ENCODE measurements around the gene LGALS4. TPM values are rescaled to one million over a fixed set of nuclear protein-coding genes. Genes with fewer than 3 reads are reported as not detected.

Gene LGALS4
- total and polyA plus RNA-seq, 9 of the 15 experiments (the other 6 are each of a cell fraction or from before 2014, with no cell fraction given): 0.08 to 1.1 (median 0.30) TPM; not detected in 3

GRCh38 chr19:38848299-38849146 is 35.8 kb upstream of the LGALS4 start (continued):
- TF ChIP-seq PBX2 (CRISPR knock-in tag; IDR thresholded peaks at IDR 0.05; ENCODE audit: low read depth) (no peak), PBX2 (tag; conservative IDR thresholded peaks at IDR 0.05; ENCODE audit: low read depth) (no peak), ZNF79 (CRISPR knock-in tag; IDR thresholded peaks at IDR 0.05; ENCODE audit: low read depth) (no peak), CHD4 (IDR thresholded peaks at IDR 0.05; ENCODE audit: insufficient read depth, insufficient replicate concordance, low read depth, low read length, poor library complexity, severe bottlenecking) (no peak)

GRCh38 chr19:38846097-38846496 is 33.4 kb upstream of the LGALS4 start:
- H3K27me3 ChIP-seq (ENCODE audit: control insufficient read depth in 2 of 2, insufficient read depth in 2 of 2, low read length in 2 of 2): no peaks in the 10 kb centered on the region
- no TSS peak for BruUV-seq (replicated peaks)
- ChIA-PET CTCF (ENCODE audit: low intra/inter-chr PET ratio) (no interaction called here), POLR2A (interaction anchor here (1.0 to 6.0 kb wide), 3 partner anchors 7 to 30 kb away, joined by 3 to 58 read pairs (median 6); no protein-coding TSS in a partner anchor)
- H3K9me1 ChIP-seq (ENCODE audit: control insufficient read depth, insufficient read depth, low read length): no peaks in the 10 kb centered on the region
- in situ Hi-C loops (cut with MboI): no loop called here
- no peak overlapping the region for H2AFZ ChIP-seq (ENCODE audit: low read depth, low read length)
- WGBS (ENCODE audit: insufficient coverage, low coverage, missing lambda C conversion rate): 94% methylated on average over 2 of the region's 2 CpGs
- H3K4me3 ChIP-seq: no peak overlapping the region
- ATAC-seq: no peak
- no peak overlapping the region for H3K4me2 ChIP-seq (ENCODE audit: insufficient read depth, low read length)
- H3K4me1 ChIP-seq (replicated peaks in 1 of 2; ENCODE audit: control insufficient read depth in 2 of 2, insufficient read depth in 2 of 2, low read length in 2 of 2): peaks cover 9 to 17% of the 10 kb centered on the region in 2 experiments; a peak in 4 of 5 replicates
- H3K9me3 ChIP-seq (replicated peaks; ENCODE audit: control insufficient read depth, insufficient read depth, low read depth, low read length): no peaks in the 10 kb centered on the region
- peaks cover 25% of the 10 kb centered on the region for H4K20me1 ChIP-seq (replicated peaks; ENCODE audit: control insufficient read depth, insufficient read depth, low read length)
- peak overlapping the region; percentile 6; the same call in 1 of the 3 replicates for H3K27ac ChIP-seq (ENCODE audit: extremely low read depth, low read depth, low read length)
- DNase-seq (ENCODE audit: extremely low read depth in 1 of 4, low spot score in 3 of 4): no peak
- peak overlapping the region in 1 of 2 experiments; percentile 2; a peak in 1 of 4 replicates for H3K9ac ChIP-seq (ENCODE audit: insufficient read depth in 1 of 2, low read depth in 2 of 2, low read length in 2 of 2)
- intact Hi-C loops (cut with micrococcal nuclease): no loop called here
- H3K79me2 ChIP-seq (ENCODE audit: control insufficient read depth, insufficient read depth, low read length): peaks cover 81% of the 10 kb centered on the region
- H3K36me3 ChIP-seq (ENCODE audit: control insufficient read depth, insufficient read depth, low read length): peaks cover 79% of the 10 kb centered on the region
- FAIRE-seq: no peak
- no peak for TF ChIP-seq SRF (CRISPR knock-in tag; IDR thresholded peaks at IDR 0.05)
- no peak for TF ChIP-seq MBD2 (IDR thresholded peaks at IDR 0.05; ENCODE audit: borderline replicate concordance, low read depth)
- no peak for TF ChIP-seq KDM5B (IDR thresholded peaks at IDR 0.05; ENCODE audit: insufficient replicate concordance, low read depth, low read length)
- TF ChIP-seq, protein P1, sequence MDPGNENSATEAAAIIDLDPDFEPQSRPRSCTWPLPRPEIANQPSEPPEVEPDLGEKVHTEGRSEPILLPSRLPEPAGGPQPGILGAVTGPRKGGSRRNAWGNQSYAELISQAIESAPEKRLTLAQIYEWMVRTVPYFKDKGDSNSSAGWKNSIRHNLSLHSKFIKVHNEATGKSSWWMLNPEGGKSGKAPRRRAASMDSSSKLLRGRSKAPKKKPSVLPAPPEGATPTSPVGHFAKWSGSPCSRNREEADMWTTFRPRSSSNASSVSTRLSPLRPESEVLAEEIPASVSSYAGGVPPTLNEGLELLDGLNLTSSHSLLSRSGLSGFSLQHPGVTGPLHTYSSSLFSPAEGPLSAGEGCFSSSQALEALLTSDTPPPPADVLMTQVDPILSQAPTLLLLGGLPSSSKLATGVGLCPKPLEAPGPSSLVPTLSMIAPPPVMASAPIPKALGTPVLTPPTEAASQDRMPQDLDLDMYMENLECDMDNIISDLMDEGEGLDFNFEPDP (CRISPR knock-in tag; IDR thresholded peaks at IDR 0.05): no peak
- TF ChIP-seq MTF1 (CRISPR knock-in tag; IDR thresholded peaks at IDR 0.05; ENCODE audit: borderline replicate concordance): no peak
- TF ChIP-seq PHB (CRISPR knock-in tag; IDR thresholded peaks at IDR 0.05): no peak
- no peak for TF ChIP-seq FOXP1 (CRISPR knock-in tag; IDR thresholded peaks at IDR 0.05)
- TF ChIP-seq, protein P2, sequence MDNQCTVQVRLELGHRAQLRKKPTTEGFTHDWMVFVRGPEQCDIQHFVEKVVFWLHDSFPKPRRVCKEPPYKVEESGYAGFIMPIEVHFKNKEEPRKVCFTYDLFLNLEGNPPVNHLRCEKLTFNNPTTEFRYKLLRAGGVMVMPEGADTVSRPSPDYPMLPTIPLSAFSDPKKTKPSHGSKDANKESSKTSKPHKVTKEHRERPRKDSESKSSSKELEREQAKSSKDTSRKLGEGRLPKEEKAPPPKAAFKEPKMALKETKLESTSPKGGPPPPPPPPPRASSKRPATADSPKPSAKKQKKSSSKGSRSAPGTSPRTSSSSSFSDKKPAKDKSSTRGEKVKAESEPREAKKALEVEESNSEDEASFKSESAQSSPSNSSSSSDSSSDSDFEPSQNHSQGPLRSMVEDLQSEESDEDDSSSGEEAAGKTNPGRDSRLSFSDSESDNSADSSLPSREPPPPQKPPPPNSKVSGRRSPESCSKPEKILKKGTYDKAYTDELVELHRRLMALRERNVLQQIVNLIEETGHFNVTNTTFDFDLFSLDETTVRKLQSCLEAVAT (IDR thresholded peaks at IDR 0.05): no peak
- TF ChIP-seq CCNT2 (IDR thresholded peaks at IDR 0.05; ENCODE audit: borderline replicate concordance, extremely low read depth, insufficient read length, low read depth, low read length): no peak
